NCI-H2227 treated with DMSO at 0.1 percent for 48 hours (cell line): ENCODE measurements around the gene TENM4.

ENCODE experiments used
- DNase-seq: peaks from one replicate; lab custom pipeline; 2025; lab: John Stamatoyannopoulos, UW

TENM4 gene

GRCh38 chr11:79119491-79120284 is 321.1 kb downstream of the TENM4 start:
- no peak for DNase-seq

- no peak for DNase-seq
Observed at GRCh38 chr11:79117488-79117887, 323.3 kb downstream of the TENM4 start.

- no peak for DNase-seq
Observed at GRCh38 chr11:79116600-79116999, 324.2 kb downstream of the TENM4 start.

- DNase-seq, result no peak
Observed at GRCh38 chr11:79113054-79113690, 327.7 kb downstream of the TENM4 start.

GRCh38 chr11:79110796-79111195 is 330.0 kb downstream of the TENM4 start:
- DNase-seq, result no peak

- DNase-seq, result no peak
Observed at GRCh38 chr11:79110321-79110720, 330.5 kb downstream of the TENM4 start.

GRCh38 chr11:79108851-79109250 is 332.0 kb downstream of the TENM4 start:
- DNase-seq, result no peak

GRCh38 chr11:79102840-79103239 is 338.0 kb downstream of the TENM4 start:
- no peak for DNase-seq

GRCh38 chr11:79101656-79102055 is 339.2 kb downstream of the TENM4 start:
- no peak for DNase-seq

- DNase-seq, result no peak
Observed at GRCh38 chr11:79100093-79100910, 340.5 kb downstream of the TENM4 start.

GRCh38 chr11:79098146-79098545 is 342.7 kb downstream of the TENM4 start:
- no peak for DNase-seq

GRCh38 chr11:79097246-79097875 is 343.5 kb downstream of the TENM4 start:
- DNase-seq, result no peak

GRCh38 chr11:79095424-79095823 is 345.4 kb downstream of the TENM4 start:
- DNase-seq, result no peak

GRCh38 chr11:79094616-79095015 is 346.2 kb downstream of the TENM4 start:
- DNase-seq, result no peak

- no peak for DNase-seq
Observed at GRCh38 chr11:79092791-79093353, 348.0 kb downstream of the TENM4 start.

- DNase-seq, result no peak
Observed at GRCh38 chr11:79090191-79090705, 350.6 kb downstream of the TENM4 start.

GRCh38 chr11:79089601-79090000 is 351.2 kb downstream of the TENM4 start:
- DNase-seq, result no peak

- no peak for DNase-seq
Observed at GRCh38 chr11:79088967-79089366, 351.9 kb downstream of the TENM4 start.

GRCh38 chr11:79087961-79088318 is 352.9 kb downstream of the TENM4 start:
- no peak for DNase-seq

GRCh38 chr11:79087238-79087960 is 353.4 kb downstream of the TENM4 start:
- no peak for DNase-seq

GRCh38 chr11:79086056-79086455 is 354.8 kb downstream of the TENM4 start:
- no peak for DNase-seq
